Lung (tissue), 13 donors: ENCODE results near the gene NADK2. TPM values are rescaled to one million over a fixed set of nuclear protein-coding genes. Genes with fewer than 3 reads are reported as not detected.

Source experiments
- ATAC-seq: fragments of 200-7000 bp; cut with Tn5 transposase; one replicate; pipeline ENCODE4 v1.9.1; 2020; ENCODE audit warnings: moderate number of reproducible peaks; ENCODE audit not compliant: insufficient read depth, low FRiP score
- DNase-seq, 3 donors: peaks; one replicate each; pipeline ENCODE4 v3.0.0-alpha.2; 2013 to 2017
- H3K27ac ChIP-seq, 2 donors: one replicate each; pipeline ENCODE4 v1.5.1; 2013; ENCODE audit warnings: mild to moderate bottlenecking in 2 of 2, moderate library complexity in 2 of 2, control low read depth in 1 of 2, inconsistent platforms in 1 of 2, low read depth in 1 of 2, low read length in 1 of 2
- H3K27me3 ChIP-seq, 3 donors: one replicate each; pipeline ENCODE4 v1.5.1; 2013; ENCODE audit warnings: low read length in 2 of 3; ENCODE audit not compliant: control insufficient read depth in 3 of 3, insufficient read depth in 3 of 3
- H3K36me3 ChIP-seq, 4 donors: one replicate each; pipeline ENCODE4 v1.5.1; 2013; ENCODE audit warnings: low read length in 4 of 4, mild to moderate bottlenecking in 1 of 4, moderate library complexity in 1 of 4; ENCODE audit not compliant: control insufficient read depth in 4 of 4, insufficient read depth in 4 of 4
- H3K4me1 ChIP-seq, 5 donors: one replicate each; pipeline ENCODE4 v1.5.1; 2013; ENCODE audit warnings: low read length in 5 of 5, mild to moderate bottlenecking in 2 of 5, moderate library complexity in 1 of 5; ENCODE audit not compliant: control insufficient read depth in 5 of 5, insufficient read depth in 5 of 5
- H3K4me3 ChIP-seq: one replicate; pipeline ENCODE4 v1.5.1; 2013; ENCODE audit warnings: mild to moderate bottlenecking, control low read depth, moderate library complexity
- H3K9ac ChIP-seq, 2 donors: one replicate each; pipeline ENCODE4 v1.5.1; 2013; ENCODE audit warnings: low read length in 2 of 2, control low read depth in 1 of 2; ENCODE audit not compliant: insufficient read depth in 1 of 2
- H3K9me3 ChIP-seq, 4 donors: one replicate each; pipeline ENCODE4 v1.5.1; 2013; ENCODE audit warnings: low read length in 3 of 4, mild to moderate bottlenecking in 1 of 4, moderate library complexity in 1 of 4; ENCODE audit not compliant: control insufficient read depth in 4 of 4, insufficient read depth in 3 of 4
- CTCF ChIP-seq: IDR thresholded peaks from 2 replicates; pipeline ENCODE4 v1.5.1; 2012; ENCODE audit warnings: mild to moderate bottlenecking; ENCODE audit errors: control extremely low read depth, extremely low read depth
- WGBS, 2 donors: extraction: QIAGEN DNeasy Blood & Tissue Kit; methylation state at CpG; one replicate each; pipeline ENCODE4 v1.1.7; 2013; 5-methylcytosine and 5-hydroxymethylcytosine counted together
- polyA plus RNA-seq, 2 donors: library from polyadenylated mRNA; stranded (reverse); fragments of 200-250 nt; gene quantifications; one replicate each; pipeline ENCODE4 v1.2.1, GENCODE V29; 2013
- small RNA-seq: library from RNA; depleted of rRNA; stranded (forward); fragments of <200 nt; gene quantifications from one replicate; pipeline ENCODE3, GENCODE V24; 2014; ENCODE audit warnings: low replicate concordance
- total RNA-seq, 2 donors: library from RNA; depleted of rRNA in 1 of 2; stranded (reverse); fragments of >200 nt in 1 of 2; gene quantifications; one replicate each; pipeline ENCODE4 v1.2.1, GENCODE V29; 2014 to 2021
- donor health status: control.
- donor health status: control.
- donor health status: Bipolar disorder and iron deficiency.
- donor health status: healthy.
- donor health status: DM: yes; HTN: yes; CAD: no.

The NADK2 gene
- total and polyA plus RNA-seq, 4 donors: 8.4 to 37.9 (median 16.2) TPM

DNA sequence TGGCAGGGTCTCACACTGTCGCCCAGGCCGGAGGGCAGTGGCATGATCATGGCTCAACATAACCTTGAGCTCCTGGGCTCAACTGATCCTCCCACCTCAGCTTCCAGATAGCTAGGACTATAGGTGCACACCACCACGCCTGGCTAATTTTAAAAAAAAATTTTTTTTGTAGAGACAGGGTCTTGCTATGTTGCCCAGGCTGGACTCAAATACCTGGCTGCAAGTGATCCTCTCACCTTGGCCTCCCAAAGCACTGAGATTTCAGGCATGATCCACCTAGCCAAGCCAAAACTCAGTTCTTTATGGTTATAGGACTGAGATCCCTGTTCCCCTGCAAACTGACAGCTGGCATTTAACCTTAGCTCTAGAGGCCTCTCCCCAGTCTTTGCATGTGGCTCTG lies 95.3 kb downstream of the NADK2 start:
- DNase-seq (no peak), ATAC-seq (no peak)
- Histone ChIP-seq H3K9ac (no peak overlapping the region), H3K36me3 (peaks cover 0 to 3% (median under 1%) of the 10 kb centered on the region in 4 donors), H3K4me3 (no peak overlapping the region), H3K27ac (no peak overlapping the region), H3K9me3 (no peaks in the 10 kb centered on the region), H3K4me1 (peaks cover 0 to 9% (median 2%) of the 10 kb centered on the region in 5 donors), H3K27me3 (no peaks in the 10 kb centered on the region)
- 79 to 80% methylated on average over 3 of the region's 3 CpGs for WGBS, 2 donors
- TF ChIP-seq CTCF: no peak

- DNase-seq: no peak
- no peak for TF ChIP-seq CTCF
- Histone ChIP-seq H3K4me3 (no peak overlapping the region), H3K9ac (no peak overlapping the region), H3K9me3 (no peaks in the 10 kb centered on the region), H3K27me3 (no peaks in the 10 kb centered on the region), H3K27ac (no peak overlapping the region), H3K4me1 (peaks cover 0 to 2% (median 0%) of the 10 kb centered on the region in 5 donors), H3K36me3 (peaks cover 0 to 3% (median 3%) of the 10 kb centered on the region in 4 donors)
- WGBS, 2 donors: 94 to 97% methylated on average over 4 of the region's 4 CpGs
- ATAC-seq: no peak
Observed at GRCh38 chr5:36145311-36145710, 96.4 kb downstream of the NADK2 start.

Small RNA genes within 50 kb of the gene (small RNA-seq; reads per million reads assigned to genes)
- gene MIR580 (0.19 reads per million, percentile 7 among the genes with 10 or more reads in this experiment), gene RNU6-1305P (not detected)

Other genes starting within 250 kb of the NADK2 start
- gene UGT3A2, start 175.0 kb downstream of the NADK2 start, total RNA-seq: under 1 TPM in 1 of 2 donors, not detected in 1; 0.12 TPM
- under 1 TPM in 1 of 2 donors, not detected in 1; 0.05 TPM for gene UGT3A2, start 175.0 kb downstream of the NADK2 start, polyA plus RNA-seq
- 10 to 100 TPM; 12.3 to 16.8 TPM for gene LMBRD2, start 90.0 kb downstream of the NADK2 start, total RNA-seq
- gene LMBRD2, start 90.0 kb downstream of the NADK2 start, polyA plus RNA-seq: 1 to 10 TPM; 2.1 to 3.6 TPM
- 10 to 100 TPM; 15.1 to 30.6 TPM for gene SKP2, start 89.8 kb downstream of the NADK2 start, total RNA-seq
- 1 to 10 TPM; 4.8 TPM for gene SKP2, start 89.8 kb downstream of the NADK2 start, polyA plus RNA-seq
- gene RANBP3L, start 60.0 kb upstream of the NADK2 start, total RNA-seq: 1 to 10 TPM; 1.1 to 2.3 TPM
- gene RANBP3L, start 60.0 kb upstream of the NADK2 start, polyA plus RNA-seq: under 1 TPM; 0.08 to 0.21 TPM